IMR-90 (cell line): ENCODE data around the gene WDR27. TPM values are rescaled to one million over a fixed set of nuclear protein-coding genes. Genes with fewer than 3 reads are reported as not detected.

ENCODE experiments used
- ATAC-seq: fragments of 200-7000 bp; cut with Tn5 transposase; 2 replicates; pipeline ENCODE4 v1.9.1; 2020; ENCODE audit warnings: low read depth, mild to moderate bottlenecking, moderate library complexity
- BruUV-seq: library from RNA; stranded (reverse); fragments of 400-500 nt; replicated peaks from 2 replicates; lab custom pipeline; 2021; lab: Mats Ljungman, UMichigan
- CTCF ChIA-PET: fragments of 300-600 bp; formaldehyde crosslinking; extraction: SDS; loops from one replicate; lab custom pipeline; 2021; ENCODE audit warnings: antibody characterized with exemption; lab: Yijun Ruan, JAX
- POLR2A ChIA-PET: fragments of 300-600 bp; sonication (Branson Sonifier 250); formaldehyde crosslinking; loops from one replicate; lab custom pipeline; 2022; ENCODE audit warnings: antibody characterized with exemption; ENCODE audit not compliant: unreplicated experiment; lab: Charles Lee
- DNase-seq: peaks from one replicate; pipeline ENCODE4 v3.0.0; 2013
- H2AFZ ChIP-seq: replicated peaks from 2 replicates; pipeline ENCODE3; 2013; ENCODE audit warnings: low read length, mild to moderate bottlenecking; ENCODE audit not compliant: poor library complexity
- H2AK5ac ChIP-seq: 2 replicates; pipeline ENCODE4 v1.6.1; 2013; ENCODE audit warnings: low read depth, low read length, inconsistent platforms
- H2AK9ac ChIP-seq: replicated peaks from 2 replicates; pipeline ENCODE3; 2013; ENCODE audit warnings: mild to moderate bottlenecking, low read depth, low read length, moderate library complexity; ENCODE audit not compliant: poor library complexity
- H2BK120ac ChIP-seq: 2 replicates; pipeline ENCODE4 v1.6.1; 2013; ENCODE audit warnings: low read depth, low read length, inconsistent platforms
- H2BK15ac ChIP-seq: 3 replicates; pipeline ENCODE4 v1.6.1; 2013; ENCODE audit warnings: low read depth, low read length, inconsistent platforms
- H2BK20ac ChIP-seq: 2 replicates; pipeline ENCODE4 v1.6.1; 2013; ENCODE audit warnings: low read depth, mild to moderate bottlenecking, inconsistent platforms, low read length, moderate library complexity
- H2BK5ac ChIP-seq: 2 replicates; pipeline ENCODE4 v1.6.1; 2013; ENCODE audit warnings: mild to moderate bottlenecking, low read depth, low read length, inconsistent platforms; ENCODE audit not compliant: poor library complexity, severe bottlenecking
- H3K14ac ChIP-seq: replicated peaks from 2 replicates; pipeline ENCODE4 v1.6.1; 2013; ENCODE audit warnings: low read depth, low read length, inconsistent platforms
- H3K18ac ChIP-seq: 2 replicates; pipeline ENCODE4 v1.6.1; 2013; ENCODE audit warnings: low read depth, low read length, control low read depth
- H3K23ac ChIP-seq: 2 replicates; pipeline ENCODE4 v1.6.1; 2013; ENCODE audit warnings: low read depth, low read length, inconsistent platforms
- H3K27ac ChIP-seq: 2 replicates; pipeline ENCODE4 v1.5.1; 2013; ENCODE audit warnings: mild to moderate bottlenecking, control low read depth, low read length; ENCODE audit not compliant: insufficient read depth
- H3K27me3 ChIP-seq: 2 replicates; pipeline ENCODE4 v1.6.1; 2013; ENCODE audit warnings: low read length; ENCODE audit not compliant: control insufficient read depth, insufficient read depth
- H3K36me3 ChIP-seq: 2 replicates; pipeline ENCODE4 v1.6.1; 2013; ENCODE audit warnings: low read length, mixed read lengths; ENCODE audit not compliant: control insufficient read depth, insufficient read depth
- H3K4ac ChIP-seq: 2 replicates; pipeline ENCODE4 v1.6.1; 2013; ENCODE audit warnings: low read depth, low read length, inconsistent platforms
- H3K4me1 ChIP-seq: 2 replicates; pipeline ENCODE4 v1.6.1; 2013; ENCODE audit warnings: low read length, mixed read lengths; ENCODE audit not compliant: control insufficient read depth, insufficient read depth
- H3K4me2 ChIP-seq: 2 replicates; pipeline ENCODE4 v1.6.1; 2013; ENCODE audit warnings: low read depth, mild to moderate bottlenecking, control low read depth, low read length, moderate library complexity
- H3K4me3 ChIP-seq: 2 replicates; pipeline ENCODE4 v1.5.1; 2013; ENCODE audit warnings: low read depth, mild to moderate bottlenecking, control low read depth, low read length, moderate library complexity; ENCODE audit not compliant: insufficient read depth
- H3K56ac ChIP-seq: 2 replicates; pipeline ENCODE4 v1.6.1; 2013; ENCODE audit warnings: low read length, inconsistent platforms; ENCODE audit not compliant: insufficient read depth; ENCODE audit errors: extremely low read depth
- H3K79me1 ChIP-seq, 2 experiments: 2 replicates each; pipeline ENCODE4 v1.6.1; 2013; ENCODE audit warnings: low read length in 2 of 2, inconsistent platforms in 1 of 2, low read depth in 1 of 2
- H3K9ac ChIP-seq: 2 replicates; pipeline ENCODE4 v1.6.1; 2013; ENCODE audit warnings: low read depth, low read length, control low read depth
- H3K9me1 ChIP-seq: 2 replicates; pipeline ENCODE4 v1.6.1; 2013; ENCODE audit warnings: low read length, inconsistent platforms; ENCODE audit not compliant: insufficient read depth
- H3K9me3 ChIP-seq: 2 replicates; pipeline ENCODE4 v1.6.1; 2013; ENCODE audit warnings: low read length; ENCODE audit not compliant: control insufficient read depth, insufficient read depth
- H4K20me1 ChIP-seq: 2 replicates; pipeline ENCODE4 v1.6.1; 2013; ENCODE audit warnings: low read length, inconsistent platforms; ENCODE audit not compliant: insufficient read depth
- H4K5ac ChIP-seq: 2 replicates; pipeline ENCODE4 v1.6.1; 2013; ENCODE audit warnings: mild to moderate bottlenecking, low read depth, low read length, control low read depth
- H4K8ac ChIP-seq, 2 experiments: 2 replicates each; pipeline ENCODE4 v1.6.1; 2013; ENCODE audit warnings: low read depth in 2 of 2, low read length in 2 of 2, control low read depth in 1 of 2, inconsistent platforms in 1 of 2
- H4K91ac ChIP-seq: 2 replicates; pipeline ENCODE4 v1.6.1; 2013; ENCODE audit warnings: low read depth, low read length, inconsistent platforms; ENCODE audit not compliant: insufficient read depth
- CEBPB ChIP-seq: IDR thresholded peaks from 2 replicates; pipeline ENCODE4 v1.6.1; 2012; ENCODE audit warnings: low read depth, low read length, improper control_type of control experiment
- CHD1 ChIP-seq: IDR thresholded peaks from 2 replicates; pipeline ENCODE4 v1.6.1; 2012; ENCODE audit warnings: low read depth, low read length, improper control_type of control experiment
- FOS ChIP-seq: fragments of 150-350 bp; IDR thresholded peaks from 2 replicates; pipeline ENCODE4 v1.6.1; 2016; ENCODE audit warnings: low read depth, low read length
- MAFK ChIP-seq: IDR thresholded peaks from 2 replicates; pipeline ENCODE4 v1.6.1; 2012; ENCODE audit warnings: low read depth, low read length, improper control_type of control experiment
- MAZ ChIP-seq: IDR thresholded peaks from 2 replicates; pipeline ENCODE4 v1.6.1; 2012; ENCODE audit warnings: low read depth, mild to moderate bottlenecking, low read length, improper control_type of control experiment, moderate library complexity, borderline replicate concordance
- MXI1 ChIP-seq: IDR thresholded peaks from 2 replicates; pipeline ENCODE4 v1.6.1; 2012; ENCODE audit warnings: low read depth, mild to moderate bottlenecking, low read length, moderate library complexity, borderline replicate concordance
- NFE2L2 ChIP-seq: fragments of 150-350 bp; IDR thresholded peaks from 2 replicates; pipeline ENCODE4 v1.6.1; 2016; ENCODE audit warnings: low read depth, mild to moderate bottlenecking, low read length
- POLR2A ChIP-seq: IDR thresholded peaks from 2 replicates; pipeline ENCODE4 v1.6.1; 2012; ENCODE audit warnings: mild to moderate bottlenecking, low read depth, low read length
- RCOR1 ChIP-seq: IDR thresholded peaks from 2 replicates; pipeline ENCODE4 v1.6.1; 2012; ENCODE audit warnings: mild to moderate bottlenecking, low read length, improper control_type of control experiment; ENCODE audit not compliant: insufficient replicate concordance
- WGBS, 2 experiments: methylation state at CpG; one replicate each; pipeline versions ENCODE4 v1.1.5 to v1.1.7; 2013; ENCODE audit warnings: missing lambda C conversion rate in 2 of 2; ENCODE audit not compliant: insufficient read length in 1 of 2; ENCODE audit errors: extremely low coverage in 2 of 2; 5-methylcytosine and 5-hydroxymethylcytosine counted together
- dilution Hi-C: fragments of 300-500 bp; cut with HindIII; formaldehyde crosslinking; loops from one replicate; pipeline ENCODE4 v1.14.3; 2018; ENCODE audit warnings: low sequenced_read_pairs; ENCODE audit not compliant: unreplicated experiment
- in situ Hi-C: fragments of 300-500 bp; cut with MboI; formaldehyde crosslinking; loops from 3 replicates; pipeline ENCODE4 v1.14.3; 2019; ENCODE audit warnings: low sequenced_read_pairs, inconsistent platforms, mixed read lengths
- intact Hi-C: fragments of 100-400 bp; cut with micrococcal nuclease; formaldehyde crosslinking; loops from 2 replicates; pipeline ENCODE4 v1.10.0; 2022
- polyA plus RNA-seq, 3 experiments: library from polyadenylated mRNA; depleted of rRNA; stranded (reverse); fragments of >200 nt; gene quantifications; 2 replicates each; pipeline ENCODE4 v1.2.3, GENCODE V29; 2012; ENCODE audit warnings: low replicate concordance in 1 of 3
- total RNA-seq: library from RNA; depleted of rRNA; stranded (reverse); fragments of >200 nt; gene quantifications from 2 replicates; pipeline ENCODE4 v1.2.3, GENCODE V29; 2012
- TF ChIP-seq, protein P1 (sequence below): conservative IDR thresholded peaks from 2 replicates; pipeline ENCODE4 v1.5.1; 2012; ENCODE audit warnings: mild to moderate bottlenecking, low read depth, low read length, improper control_type of control experiment
- TF ChIP-seq, protein P2 (sequence below): fragments of 150-350 bp; IDR thresholded peaks from 2 replicates; pipeline ENCODE4 v1.6.1; 2017; ENCODE audit warnings: mild to moderate bottlenecking, antibody characterized with exemption, low read length, low read depth

The WDR27 gene
- total and polyA plus RNA-seq, 2 of the 4 experiments (the other 2 are of a cell fraction) = 7.0 to 18.5 TPM

DNA sequence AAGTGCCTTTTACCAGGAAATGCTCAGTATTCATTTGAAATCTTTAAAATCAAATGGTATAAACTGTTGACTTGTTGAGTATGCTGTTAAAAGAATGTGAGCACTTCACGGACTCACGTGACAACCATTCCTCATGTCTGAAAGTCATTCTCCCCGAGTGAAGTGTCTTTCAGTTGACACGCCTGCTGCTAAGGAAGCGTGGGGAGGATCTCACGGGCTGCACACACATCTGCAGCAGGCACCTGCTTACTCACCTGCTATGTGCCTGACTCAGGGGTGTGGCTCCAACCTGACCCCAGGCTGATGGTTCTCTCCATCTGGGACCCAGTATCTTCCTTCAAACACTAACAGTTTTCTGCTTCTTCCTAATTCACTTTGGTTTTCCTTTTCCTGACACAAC is 32.7 kb downstream of the WDR27 start:
- BruUV-seq = no TSS peak
- Histone ChIP-seq H2BK5ac (no peak overlapping the region), H2AK9ac (no peak overlapping the region), H2BK20ac (no peak overlapping the region), H3K36me3 (peaks cover 38% of the 10 kb centered on the region), H2AFZ (no peak overlapping the region), H4K91ac (no peak overlapping the region), H3K4me2 (no peak overlapping the region), H3K27ac (no peak overlapping the region), H2AK5ac (no peak overlapping the region), H4K5ac (no peak overlapping the region), H3K18ac (no peak overlapping the region), H4K20me1 (no peaks in the 10 kb centered on the region), H3K4ac (no peak overlapping the region), H3K9ac (no peak overlapping the region), H4K8ac (no peak overlapping the region), H2BK120ac (no peak overlapping the region), H3K4me1 (no peaks in the 10 kb centered on the region), H3K9me1 (peaks cover 6% of the 10 kb centered on the region; the same call in 1 of the 2 replicates), H3K4me3 (no peak overlapping the region), H3K23ac (no peak overlapping the region), H2BK15ac (no peak overlapping the region), H3K79me1 (peaks cover 0 to 4% of the 10 kb centered on the region in 2 experiments; a peak in 1 of 4 replicates), H3K27me3 (no peaks in the 10 kb centered on the region), H3K56ac (no peak overlapping the region), H3K9me3 (no peaks in the 10 kb centered on the region), H3K14ac (no peak overlapping the region)
- TF ChIP-seq MAZ (no peak), CHD1 (no peak), NFE2L2 (no peak), POLR2A (no peak), MXI1 (no peak), RCOR1 (no peak), CEBPB (no peak), FOS (no peak), MAFK (no peak)
- TF ChIP-seq, protein P1, sequence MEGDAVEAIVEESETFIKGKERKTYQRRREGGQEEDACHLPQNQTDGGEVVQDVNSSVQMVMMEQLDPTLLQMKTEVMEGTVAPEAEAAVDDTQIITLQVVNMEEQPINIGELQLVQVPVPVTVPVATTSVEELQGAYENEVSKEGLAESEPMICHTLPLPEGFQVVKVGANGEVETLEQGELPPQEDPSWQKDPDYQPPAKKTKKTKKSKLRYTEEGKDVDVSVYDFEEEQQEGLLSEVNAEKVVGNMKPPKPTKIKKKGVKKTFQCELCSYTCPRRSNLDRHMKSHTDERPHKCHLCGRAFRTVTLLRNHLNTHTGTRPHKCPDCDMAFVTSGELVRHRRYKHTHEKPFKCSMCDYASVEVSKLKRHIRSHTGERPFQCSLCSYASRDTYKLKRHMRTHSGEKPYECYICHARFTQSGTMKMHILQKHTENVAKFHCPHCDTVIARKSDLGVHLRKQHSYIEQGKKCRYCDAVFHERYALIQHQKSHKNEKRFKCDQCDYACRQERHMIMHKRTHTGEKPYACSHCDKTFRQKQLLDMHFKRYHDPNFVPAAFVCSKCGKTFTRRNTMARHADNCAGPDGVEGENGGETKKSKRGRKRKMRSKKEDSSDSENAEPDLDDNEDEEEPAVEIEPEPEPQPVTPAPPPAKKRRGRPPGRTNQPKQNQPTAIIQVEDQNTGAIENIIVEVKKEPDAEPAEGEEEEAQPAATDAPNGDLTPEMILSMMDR = no peak
- TF ChIP-seq, protein P2, sequence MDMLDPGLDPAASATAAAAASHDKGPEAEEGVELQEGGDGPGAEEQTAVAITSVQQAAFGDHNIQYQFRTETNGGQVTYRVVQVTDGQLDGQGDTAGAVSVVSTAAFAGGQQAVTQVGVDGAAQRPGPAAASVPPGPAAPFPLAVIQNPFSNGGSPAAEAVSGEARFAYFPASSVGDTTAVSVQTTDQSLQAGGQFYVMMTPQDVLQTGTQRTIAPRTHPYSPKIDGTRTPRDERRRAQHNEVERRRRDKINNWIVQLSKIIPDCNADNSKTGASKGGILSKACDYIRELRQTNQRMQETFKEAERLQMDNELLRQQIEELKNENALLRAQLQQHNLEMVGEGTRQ = no peak
- intact Hi-C loops (no loop called here), in situ Hi-C loops (no loop called here), dilution Hi-C loops (no loop called here)
- DNase-seq = no peak
- ChIA-PET POLR2A (no interaction called here), CTCF (no interaction called here)
- no peak for ATAC-seq
- WGBS, 2 experiments = 90% methylated on average over 2 of the region's 6 CpGs; no CpG with 5 or more reads in 1 of the 2 experiments
